ENCODE results near the gene MAP2K1.
A peak's percentile ranks its signal among the peaks of the same experiment; 100 is the strongest.
"Not testable (repeated sequence)": the region's sequence is repeated elsewhere in the genome, so short reads cannot be mapped to it uniquely, and the experiment has no call there.

Gene MAP2K1

DNA sequence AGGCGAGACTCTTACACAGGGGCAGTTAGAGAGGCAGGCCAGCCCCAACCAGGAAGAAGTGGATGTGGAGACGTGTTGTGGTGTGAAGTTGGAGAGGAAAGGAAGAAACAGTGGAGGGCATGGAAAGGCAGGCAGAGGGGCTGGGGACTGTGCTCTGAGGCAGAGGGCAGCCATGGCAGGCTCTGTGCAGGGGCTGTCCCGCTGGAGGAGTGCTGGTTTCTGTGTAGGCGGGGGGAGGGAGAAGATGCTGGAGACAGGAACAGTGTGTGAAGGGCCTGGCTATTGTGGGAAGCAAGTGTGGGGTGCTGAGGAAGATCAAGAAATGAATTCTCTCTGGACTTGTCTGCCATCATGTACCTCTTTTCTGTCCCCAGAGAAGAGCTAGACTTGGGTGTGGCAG is 89.8 kb downstream of the MAP2K1 start:
- no peak for DNase-seq (ENCODE audit: low read depth in 2 of 2)

DNA sequence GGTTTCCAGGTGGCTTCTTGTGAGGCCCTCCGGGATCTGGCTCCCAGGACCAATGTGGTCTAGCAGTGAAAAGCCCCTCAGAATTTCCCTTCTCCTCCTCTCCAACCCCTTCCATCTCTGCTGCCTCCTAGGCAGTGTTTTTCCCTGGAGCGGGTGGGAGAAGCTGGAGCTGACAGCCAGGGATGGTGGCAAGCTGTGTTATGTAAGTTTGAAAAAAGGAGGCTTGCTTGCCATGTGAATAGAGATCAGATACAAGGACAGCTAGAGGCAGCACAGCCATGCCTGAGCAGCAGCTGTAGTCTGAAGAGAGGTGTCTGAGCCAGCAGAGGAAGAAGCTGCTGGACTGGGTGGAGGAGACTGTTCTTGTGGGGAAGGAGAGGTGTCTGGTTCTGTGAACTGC is 90.3 kb downstream of the MAP2K1 start:
- no peak for DNase-seq (ENCODE audit: low read depth in 2 of 2)

DNA sequence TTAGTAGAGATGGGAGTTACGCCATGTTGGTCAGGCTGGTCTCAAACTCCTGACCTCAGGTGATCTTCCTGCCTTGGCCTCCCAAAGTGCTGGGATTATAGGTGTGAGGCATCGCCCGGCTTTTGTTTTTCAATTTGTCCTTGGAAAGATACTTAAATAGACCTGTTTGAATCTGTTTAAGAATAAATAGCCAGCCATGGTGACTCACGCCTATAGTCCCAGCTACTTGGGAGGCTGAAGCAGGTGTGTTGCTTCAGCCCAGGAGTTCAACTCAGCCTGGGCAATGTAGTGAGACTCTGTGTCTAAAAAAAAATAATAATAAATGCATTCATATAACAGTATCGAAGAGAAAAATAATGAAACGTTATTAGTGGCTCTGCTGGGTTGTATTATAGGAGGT is 93.6 kb downstream of the MAP2K1 start:
- DNase-seq (ENCODE audit: low read depth in 2 of 2), result no peak

DNA sequence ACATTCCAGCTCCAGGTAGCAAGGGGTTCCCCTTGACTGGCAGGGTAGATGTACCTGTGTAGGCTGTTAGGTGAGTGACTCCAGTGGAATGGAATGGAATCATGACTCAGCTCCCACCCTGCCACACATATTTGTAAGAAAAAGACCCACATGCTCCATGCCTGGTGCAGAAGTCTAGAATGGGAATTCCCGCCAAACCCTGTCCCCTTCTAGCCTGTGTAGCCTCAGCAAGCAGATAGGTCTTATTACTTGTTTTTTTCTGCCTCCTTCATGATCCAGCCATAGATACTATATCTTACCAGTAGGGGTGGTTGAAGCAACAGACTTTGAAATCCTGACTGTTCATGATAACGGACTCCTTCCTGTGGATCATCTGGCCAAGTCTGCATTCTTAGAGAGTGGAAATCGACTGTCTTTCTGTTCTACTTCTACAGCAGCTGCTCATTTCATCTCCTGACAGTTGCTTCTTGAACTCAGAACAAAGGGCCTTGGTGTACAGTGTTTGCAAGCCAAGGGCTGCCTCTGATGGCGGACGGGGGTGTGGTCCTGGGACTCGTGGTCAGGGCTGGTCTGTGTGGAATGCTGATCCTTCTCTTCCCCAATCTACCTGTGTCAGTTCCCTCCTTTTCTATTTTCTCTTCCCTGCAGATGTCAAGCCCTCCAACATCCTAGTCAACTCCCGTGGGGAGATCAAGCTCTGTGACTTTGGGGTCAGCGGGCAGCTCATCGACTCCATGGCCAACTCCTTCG is 94.6 kb downstream of the MAP2K1 start:
- no peak for DNase-seq (ENCODE audit: low read depth in 2 of 2)

DNA sequence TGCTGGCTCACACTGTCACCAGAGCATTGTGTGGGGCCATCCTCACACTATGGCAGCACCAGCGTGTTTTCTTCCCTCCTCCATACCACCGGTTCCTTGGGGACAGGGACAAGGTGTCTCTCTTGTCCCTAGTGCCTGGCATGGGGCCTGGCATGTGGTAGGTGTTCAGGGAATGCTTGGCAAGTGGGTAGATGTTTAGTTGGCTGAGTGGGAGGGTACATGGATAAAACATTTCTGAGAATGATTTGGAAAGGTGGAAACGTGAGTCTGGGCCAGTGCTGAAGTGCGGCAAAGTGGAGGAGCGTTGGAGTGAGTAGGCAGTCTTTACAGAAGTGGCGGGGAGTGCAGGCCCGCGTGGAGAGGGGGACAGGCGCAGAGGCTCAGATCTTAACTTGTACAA is 95.8 kb downstream of the MAP2K1 start:
- no peak for DNase-seq (ENCODE audit: low read depth in 2 of 2)

DNA sequence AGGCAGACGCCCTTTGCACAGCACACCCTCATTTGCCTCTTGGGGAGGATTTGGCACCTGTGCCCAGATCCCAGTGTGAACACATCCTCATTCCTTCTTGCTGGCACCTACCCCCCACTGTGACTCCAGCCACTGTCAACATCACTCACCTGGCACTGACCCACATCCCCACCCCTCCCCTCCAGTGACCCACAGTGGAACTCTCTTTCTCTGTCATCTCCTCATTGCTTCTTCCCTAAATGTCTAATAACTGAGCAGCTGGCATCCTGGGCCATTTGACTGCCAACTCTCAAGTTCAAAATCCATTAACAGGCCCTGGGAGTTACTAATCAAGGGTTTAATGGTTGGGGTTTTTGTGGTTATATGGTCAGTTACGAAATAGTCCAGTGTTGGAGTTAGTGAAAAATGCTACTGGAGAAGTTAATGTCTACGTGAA is 96.4 kb downstream of the MAP2K1 start:
- DNase-seq (ENCODE audit: low read depth in 2 of 2), result no peak

DNA sequence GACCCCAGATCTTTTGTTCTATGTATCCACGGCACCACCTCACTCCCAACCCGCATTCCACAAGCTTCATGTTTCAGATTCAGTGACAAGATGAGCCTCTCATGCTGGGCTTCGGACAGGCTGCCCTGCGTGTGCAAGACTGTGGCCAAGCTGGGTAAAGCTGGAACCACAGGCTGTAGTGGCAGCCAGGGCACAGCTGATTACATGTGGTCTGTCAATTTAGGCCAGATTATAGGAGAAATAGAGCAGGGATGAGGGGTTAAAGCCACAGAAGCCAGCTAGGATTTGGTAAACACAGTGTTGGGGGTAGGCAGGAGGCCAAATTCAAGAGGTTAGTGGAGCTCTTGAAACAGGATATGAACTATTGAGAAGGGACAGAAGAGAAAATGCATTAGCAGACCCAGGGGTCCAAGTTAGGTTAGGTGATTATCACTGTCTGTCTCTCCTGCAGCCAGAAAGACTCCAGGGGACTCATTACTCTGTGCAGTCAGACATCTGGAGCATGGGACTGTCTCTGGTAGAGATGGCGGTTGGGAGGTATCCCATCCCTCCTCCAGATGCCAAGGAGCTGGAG is 97.9 kb downstream of the MAP2K1 start:
- no peak for DNase-seq (ENCODE audit: low read depth in 2 of 2)

DNA sequence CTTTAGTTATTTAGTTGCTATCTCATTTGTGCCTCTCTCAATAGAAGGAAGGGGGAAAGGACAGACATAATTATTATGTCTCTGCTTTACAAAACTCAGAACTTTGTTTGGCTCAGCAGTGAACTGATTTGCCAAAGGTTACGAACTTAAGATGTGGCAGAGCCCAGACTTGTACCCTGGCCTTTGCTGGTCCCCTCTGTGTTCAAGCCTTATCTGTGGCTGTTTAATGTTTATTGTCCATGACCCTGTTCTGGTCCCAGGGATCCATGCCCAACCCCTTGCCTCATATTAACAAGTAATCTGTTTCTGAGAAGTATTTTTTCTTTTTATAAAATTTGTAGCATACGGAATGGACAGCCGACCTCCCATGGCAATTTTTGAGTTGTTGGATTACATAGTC is 100.2 kb downstream of the MAP2K1 start:
- DNase-seq (ENCODE audit: low read depth in 2 of 2), result no peak

DNA sequence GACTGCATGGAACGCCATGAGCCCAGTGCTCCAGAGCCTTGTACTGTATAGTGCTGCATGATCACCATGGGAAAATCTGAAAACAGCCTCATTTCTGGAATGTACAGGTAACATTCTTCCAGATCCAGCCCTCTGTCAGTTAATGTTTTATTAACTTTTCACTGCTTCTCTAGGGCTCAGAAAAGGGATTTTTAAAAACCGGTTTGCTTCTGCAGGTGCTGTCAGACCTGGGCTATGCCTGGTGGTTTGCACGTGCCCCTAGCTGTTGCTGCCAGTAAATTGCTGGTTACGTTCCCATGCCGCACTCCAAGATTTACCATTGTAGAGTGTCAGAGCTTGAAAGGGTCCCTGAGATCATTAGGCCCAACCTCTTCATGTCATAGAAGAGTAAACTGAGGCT is 101.8 kb downstream of the MAP2K1 start:
- DNase-seq (ENCODE audit: low read depth in 2 of 2), result no peak

DNA sequence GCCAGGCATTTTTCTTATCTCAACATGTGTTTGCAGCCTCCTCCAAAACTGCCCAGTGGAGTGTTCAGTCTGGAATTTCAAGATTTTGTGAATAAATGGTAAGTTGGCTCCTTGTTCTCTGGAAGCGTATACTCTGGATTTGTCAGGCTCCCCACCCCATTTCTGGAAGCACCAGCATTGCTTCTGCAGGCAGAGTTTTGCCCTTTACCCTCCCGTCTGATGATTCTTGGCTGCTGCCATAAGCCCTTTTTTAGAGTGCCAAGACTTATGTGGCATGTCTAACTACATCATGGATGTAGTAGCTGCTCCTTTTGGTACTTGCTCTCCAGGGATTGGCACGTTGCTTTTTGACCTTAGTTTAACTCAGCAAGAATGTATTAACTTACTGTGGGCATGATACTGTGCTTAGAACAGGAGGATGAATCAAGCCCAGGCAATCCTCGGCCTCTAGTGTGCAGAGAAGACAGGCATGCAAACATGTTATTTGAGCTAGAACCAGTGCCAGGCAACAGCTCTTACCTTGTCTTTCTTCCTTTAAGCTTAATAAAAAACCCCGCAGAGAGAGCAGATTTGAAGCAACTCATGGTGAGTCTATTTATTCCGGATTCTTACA is 102.6 kb downstream of the MAP2K1 start:
- DNase-seq (ENCODE audit: low read depth in 2 of 2), result no peak

DNA sequence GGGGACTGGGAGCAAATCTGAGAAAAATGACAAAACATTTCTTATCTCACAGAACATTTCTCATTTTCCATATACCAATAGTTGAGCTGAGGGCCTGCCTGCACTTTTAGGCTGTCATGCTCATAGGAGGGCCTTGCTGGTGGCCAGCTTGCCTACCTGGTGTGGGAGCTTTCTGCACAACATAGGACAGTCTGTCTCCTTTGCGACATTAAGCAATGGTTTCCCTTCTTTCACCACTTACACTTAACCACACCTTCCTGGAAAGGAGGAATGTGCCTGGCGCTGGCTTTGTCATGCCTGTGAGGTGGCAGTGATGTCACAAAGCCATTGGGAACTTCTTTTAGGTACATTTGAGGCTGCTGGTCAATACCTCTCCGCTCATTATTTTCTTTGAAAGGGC is 105.1 kb downstream of the MAP2K1 start:
- no peak for DNase-seq (ENCODE audit: low read depth in 2 of 2)

DNA sequence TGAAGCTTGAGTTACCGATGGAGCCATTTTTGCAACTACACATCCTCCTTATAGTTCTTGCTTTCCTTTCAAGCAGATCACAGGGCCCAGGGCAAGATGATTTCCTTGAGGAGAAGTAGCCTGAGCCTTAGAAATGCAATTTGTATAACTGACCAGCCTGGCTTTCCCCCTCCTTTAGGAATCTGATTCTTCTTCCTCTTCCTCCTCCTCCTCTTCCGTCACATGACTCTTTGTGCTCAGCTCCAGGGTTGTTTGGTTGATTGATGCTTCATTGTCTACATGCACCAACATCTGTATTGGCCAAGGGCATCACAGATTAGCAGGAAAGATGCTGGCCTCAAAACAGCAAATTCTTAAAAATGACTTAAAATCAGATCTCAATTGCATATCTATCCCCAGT is 107.5 kb downstream of the MAP2K1 start:
- no peak for DNase-seq (ENCODE audit: low read depth in 2 of 2)

DNA sequence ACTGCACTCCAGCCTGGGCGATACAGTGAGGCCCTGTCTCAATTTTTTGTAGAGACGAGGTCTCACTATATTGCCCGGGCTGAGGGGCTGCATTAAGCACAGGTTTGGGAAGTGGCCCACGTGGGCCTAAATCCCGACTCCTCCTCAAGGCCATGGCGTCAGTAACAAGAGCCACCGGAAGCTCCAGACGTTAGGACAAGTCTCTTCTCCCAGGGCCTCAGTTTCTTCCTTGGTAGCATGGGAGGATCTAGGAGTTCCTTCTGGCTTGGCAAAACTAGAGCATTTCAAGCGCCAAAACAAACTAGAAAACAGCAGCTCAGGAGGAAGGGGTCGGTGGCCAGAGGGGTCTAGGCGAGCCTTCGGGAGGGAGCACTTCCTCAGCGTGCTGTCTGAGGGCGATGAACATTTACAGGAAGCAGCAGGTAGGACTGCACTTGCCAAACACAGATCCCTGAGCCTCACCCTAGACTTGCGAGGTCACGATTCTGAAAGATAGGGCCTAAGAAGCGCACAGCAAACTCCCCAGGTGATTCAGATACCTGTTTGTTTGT is 110.3 kb downstream of the MAP2K1 start:
- no peak for DNase-seq (ENCODE audit: low read depth in 2 of 2)

DNA sequence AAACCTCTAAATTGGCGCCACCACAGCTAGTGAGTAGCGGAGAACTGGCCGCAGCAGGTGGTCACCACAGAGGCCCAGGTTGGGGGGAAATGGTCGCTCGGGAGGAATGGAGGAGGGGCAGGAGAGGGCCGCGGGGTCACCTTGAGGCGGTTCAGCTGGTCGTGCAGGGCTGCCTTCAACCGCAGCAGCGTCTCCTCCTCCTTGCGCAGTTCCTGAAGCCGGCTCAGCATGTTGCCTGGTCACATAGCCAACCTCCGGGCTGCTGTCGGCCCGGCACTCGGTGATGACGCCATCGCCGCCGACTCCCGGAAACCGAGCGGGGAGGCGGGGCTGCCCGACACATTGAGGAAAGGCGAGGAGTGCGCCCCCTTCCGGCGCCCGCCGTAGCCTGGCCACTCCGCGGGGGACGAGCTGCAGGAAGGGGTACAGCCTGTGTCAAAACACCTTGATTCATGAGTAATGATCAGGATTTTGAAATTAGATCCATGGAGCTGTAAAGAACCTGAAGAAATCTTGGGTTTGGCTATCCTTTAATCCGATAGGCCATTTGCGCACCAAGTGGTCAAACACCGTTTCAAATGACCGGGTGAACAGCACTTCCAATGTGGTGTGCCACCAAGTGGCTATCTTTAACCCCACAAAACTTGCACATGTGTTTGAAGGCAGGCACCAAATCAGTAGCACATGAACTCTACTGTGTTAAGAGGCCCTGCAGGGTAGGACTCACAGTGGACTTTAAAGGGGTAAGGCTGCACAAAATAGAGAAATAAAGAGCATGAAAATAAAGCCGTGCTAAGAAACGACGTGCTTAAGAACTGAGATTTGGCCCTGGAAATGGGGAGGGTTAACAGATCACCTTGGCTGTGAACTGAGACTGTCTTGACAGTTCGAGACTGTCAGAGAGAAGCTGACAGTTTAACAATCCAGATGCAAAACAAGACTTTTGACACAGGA is 111.1 kb downstream of the MAP2K1 start, which contains the start of gene SNAPC5:
Gene SNAPC5 (minus strand): TSS at position 261 of the 954 bp plus-strand sequence. CDS start 31 bp downstream, at position 230.
- DNase-seq (ENCODE audit: low read depth in 2 of 2), result peak; percentile 97 to 98

DNA sequence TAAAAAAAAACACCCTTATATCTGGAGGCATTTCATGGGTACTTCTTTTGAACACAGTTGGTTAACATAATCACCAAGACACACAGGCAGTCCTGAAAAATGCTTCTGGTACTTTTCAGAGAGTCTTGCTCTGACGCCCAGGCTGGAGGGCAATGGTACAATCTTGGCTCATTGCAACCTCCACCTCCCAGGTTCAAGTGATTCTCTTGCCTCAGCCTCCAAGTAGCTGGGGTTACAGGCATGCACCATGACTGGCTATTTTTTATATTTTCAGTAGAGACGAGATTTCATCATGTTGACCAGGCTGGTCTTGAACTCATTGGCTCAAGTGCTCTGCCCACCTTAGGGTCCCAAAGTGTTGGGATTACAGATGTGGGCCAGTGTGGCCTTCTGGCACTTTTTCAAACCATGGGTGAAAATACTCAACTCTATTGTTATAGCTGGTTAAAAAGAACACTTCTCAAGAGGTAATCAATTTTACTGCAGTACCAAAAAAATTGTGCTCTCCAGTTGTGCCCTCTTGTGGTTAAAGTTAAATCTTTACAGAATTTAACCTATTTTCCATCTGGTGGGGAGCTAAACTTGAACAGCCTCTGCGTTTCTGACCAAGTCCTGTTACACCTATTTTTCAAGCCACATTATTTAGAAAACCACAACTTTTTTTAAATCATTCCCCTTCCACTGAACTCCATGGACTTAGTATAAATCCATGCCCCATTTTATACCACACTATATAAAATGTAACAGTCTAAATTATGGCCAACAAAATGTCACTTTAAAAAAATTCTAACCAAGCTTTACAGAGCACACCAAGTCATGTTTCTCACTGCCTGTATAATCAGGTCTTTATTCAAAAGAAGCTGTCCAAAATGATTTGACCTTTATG is 112.0 kb downstream of the MAP2K1 start:
- DNase-seq (ENCODE audit: low read depth in 2 of 2), result no peak

DNA sequence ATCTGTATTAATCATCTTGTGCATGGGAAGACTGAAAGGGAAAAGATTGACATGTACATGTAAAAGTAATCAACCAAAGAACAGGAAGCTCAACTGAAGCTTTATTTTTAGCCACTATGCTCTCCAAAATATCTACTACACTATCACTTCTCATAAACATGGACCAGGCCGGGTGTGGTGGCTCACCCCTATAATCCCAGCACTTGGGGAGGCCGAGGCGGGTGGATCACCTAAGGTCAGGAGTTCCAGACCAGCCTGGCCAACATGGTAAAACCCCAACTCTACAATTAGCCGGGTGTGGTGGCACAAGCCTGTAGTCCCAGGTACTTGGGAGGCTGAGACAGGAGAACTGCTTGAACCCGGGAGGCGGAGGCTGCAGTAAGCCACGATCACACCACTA is 113.6 kb downstream of the MAP2K1 start:
- DNase-seq (ENCODE audit: low read depth in 2 of 2), result not testable (repeated sequence)

DNA sequence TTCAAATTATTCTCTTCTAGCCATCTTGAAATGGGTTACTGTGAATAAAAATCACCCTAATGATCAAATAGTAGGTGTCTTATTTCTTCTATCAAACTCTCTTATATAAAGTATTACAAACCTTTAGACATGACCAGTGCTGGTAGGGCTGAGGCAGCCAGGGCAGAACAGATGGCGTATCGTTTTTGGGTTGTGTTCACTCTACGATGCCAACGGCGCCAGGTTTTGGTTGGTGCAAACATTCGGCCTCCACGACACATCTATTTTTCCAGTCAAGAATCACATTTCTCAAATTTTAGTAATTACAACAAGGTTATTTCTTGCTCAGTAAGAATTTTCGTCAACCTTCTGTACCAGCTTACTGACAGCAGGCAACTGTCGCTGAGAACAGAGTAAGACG is 115.8 kb downstream of the MAP2K1 start:
- DNase-seq (ENCODE audit: low read depth in 2 of 2), result no peak

DNA sequence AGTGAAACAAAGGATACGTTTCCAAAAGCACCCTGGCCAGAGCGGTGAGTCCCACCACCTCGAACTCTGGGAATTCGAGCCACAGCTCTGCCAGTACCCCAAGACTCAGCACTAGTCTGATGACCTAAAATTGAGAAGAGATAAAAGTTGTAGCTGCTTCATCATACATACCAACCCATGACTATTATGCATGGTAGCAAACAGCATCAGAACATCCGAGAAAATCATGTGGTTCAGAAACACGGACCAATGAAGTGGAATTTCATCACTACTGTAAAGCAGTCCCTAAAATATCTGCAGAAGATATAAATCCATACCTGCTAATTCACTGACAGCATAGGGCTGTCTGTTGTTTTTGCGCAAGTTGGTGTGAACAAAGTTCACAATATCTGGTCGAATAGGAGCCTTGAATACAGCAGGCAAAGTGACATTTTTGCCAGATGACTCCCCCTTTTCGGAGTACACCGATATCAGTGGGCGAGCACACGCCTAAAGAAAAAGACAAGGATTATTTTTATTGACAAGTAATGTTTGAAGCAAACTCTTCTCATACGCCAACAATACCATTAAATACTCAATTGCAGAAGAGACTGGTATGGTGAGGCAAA is 116.4 kb downstream of the MAP2K1 start:
- not testable (repeated sequence) for DNase-seq (ENCODE audit: low read depth in 2 of 2)

DNA sequence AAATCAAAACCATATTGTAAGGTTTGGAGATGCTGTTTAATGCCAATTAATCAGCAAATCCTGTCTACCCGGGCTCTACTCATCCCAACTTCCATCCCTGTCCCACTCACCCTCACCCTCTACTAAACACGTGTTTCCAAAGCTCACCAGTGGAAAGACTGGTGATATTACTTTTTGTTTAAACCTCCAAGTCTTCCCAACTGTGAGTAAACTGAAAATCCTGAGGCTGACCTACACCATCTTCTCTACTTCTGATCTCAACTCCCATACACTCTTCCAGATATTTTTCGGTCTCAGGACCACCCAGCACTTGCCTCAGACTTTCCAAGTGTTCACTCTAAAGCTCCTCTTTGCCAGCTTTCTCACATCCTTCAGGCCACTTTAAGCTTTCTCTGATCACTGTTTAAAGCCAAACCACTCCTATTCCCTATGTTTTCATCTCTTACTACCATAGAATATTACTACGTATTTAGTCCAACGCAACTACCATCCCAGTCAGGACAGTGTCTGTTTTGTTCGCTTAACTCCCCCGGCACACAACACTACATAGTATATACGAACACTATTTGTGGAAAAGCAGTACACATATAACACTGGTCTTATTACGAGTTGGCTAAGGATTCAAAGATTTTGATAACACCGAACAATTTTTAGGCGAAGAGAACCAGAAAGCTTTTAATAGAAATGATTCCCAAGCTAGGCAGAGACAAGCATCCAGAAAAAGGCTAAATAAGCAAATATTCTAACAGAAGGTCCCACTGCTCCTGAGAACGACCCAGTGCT is 117.3 kb downstream of the MAP2K1 start:
- no peak for DNase-seq (ENCODE audit: low read depth in 2 of 2)
